Gastrocnemius medialis (tissue), 4 donors: Measurements from ENCODE around the gene NPEPL1. TPM values are rescaled to one million over a fixed set of nuclear protein-coding genes. Genes with fewer than 3 reads are reported as not detected.
"Not testable (repeated sequence)": the region's sequence is repeated elsewhere in the genome, so short reads cannot be mapped to it uniquely, and the experiment has no call there.

Source experiments
- ATAC-seq, 2 donors: fragments of 150-250 bp; one replicate each; pipeline ENCODE4 v1.9.1; 2016
- DNase-seq, 2 donors: peaks; one replicate each; pipeline ENCODE4 v3.0.0-alpha.2; 2019
- H3K27ac ChIP-seq, 4 donors: fragments of 200-600 bp; sonication (generic); 1 replicate in 1 of 4; 2 replicates in 3 of 4; pipeline ENCODE4 v1.5.1; 2016 to 2018; ENCODE audit warnings: mild to moderate bottlenecking in 2 of 4, moderate library complexity in 1 of 4
- H3K27me3 ChIP-seq, 3 donors: fragments of 200-600 bp; sonication (generic) in 2 of 3; 1 replicate in 1 of 3; 2 replicates in 2 of 3; pipeline versions ENCODE4 v1.5.1 to v1.6.0; 2016 to 2019; ENCODE audit warnings: mild to moderate bottlenecking in 1 of 3, moderate library complexity in 1 of 3
- H3K36me3 ChIP-seq, 2 donors: fragments of 200-600 bp; sonication (generic) in 1 of 2; one replicate each; pipeline ENCODE4 v1.5.1; 2017 to 2018
- H3K4me1 ChIP-seq, 2 donors: fragments of 200-600 bp; sonication (generic) in 1 of 2; one replicate each; pipeline ENCODE4 v1.5.1; 2016 to 2017; ENCODE audit warnings: mild to moderate bottlenecking in 2 of 2
- H3K4me3 ChIP-seq, 4 donors: fragments of 200-600 bp; sonication (generic) in 3 of 4; 1 replicate in 1 of 4; 2 replicates in 3 of 4; pipeline ENCODE4 v1.5.1; 2016 to 2019; ENCODE audit warnings: mild to moderate bottlenecking in 2 of 4
- H3K9me3 ChIP-seq, 3 donors: fragments of 200-600 bp; sonication (generic) in 2 of 3; 1 replicate in 1 of 3; 2 replicates in 2 of 3; pipeline ENCODE4 v1.5.1; 2016 to 2019
- CTCF ChIP-seq, 5 experiments: fragments of 450-650 bp in 3 of 5; fragments of 200-600 bp in 2 of 5; sonication (generic) in 2 of 5; IDR thresholded peaks in 4 of 5; conservative IDR thresholded peaks in 1 of 5; 1 replicate in 4 of 5; 2 replicates in 1 of 5; pipeline ENCODE4 v1.5.1; 2016 to 2019; ENCODE audit warnings: antibody characterized with exemption in 5 of 5, mild to moderate bottlenecking in 3 of 5, moderate library complexity in 3 of 5
- POLR2A ChIP-seq, 2 donors: fragments of 450-650 bp; IDR thresholded peaks; one replicate each; pipeline ENCODE4 v1.6.1; 2017; ENCODE audit warnings: antibody characterized with exemption in 2 of 2, mild to moderate bottlenecking in 2 of 2, moderate library complexity in 2 of 2
- in situ Hi-C, 4 donors: fragments of 200-750 bp; cut with MboI; loops; one replicate each; pipeline versions ENCODE4 v1.15.0 to v1.8.0; 2017; ENCODE audit warnings: low sequenced_read_pairs in 4 of 4
- intact Hi-C: fragments of 100-400 bp; cut with DNase I; formaldehyde crosslinking; loops from one replicate; pipeline ENCODE4 v1.15.1; 2023; ENCODE audit warnings: low total_unique reads
- total RNA-seq, 4 donors: library from RNA; depleted of rRNA; stranded (reverse); fragments of >200 nt; gene quantifications; one replicate each; pipeline versions ENCODE4 v1.1.0 to v1.2.3, GENCODE V29; 2016

NPEPL1 gene
- total RNA-seq, 4 donors from 2014 or later = 18.1 to 51.5 (median 34.3) TPM

GRCh38 chr20:58755062-58755697, 62.6 kb downstream of the NPEPL1 start:
- intact Hi-C loops = no loop called here
- no peak for DNase-seq
- H3K27me3 ChIP-seq = no peaks in the 10 kb centered on the region
- no peak for ATAC-seq
- H3K9me3 ChIP-seq = no peaks in the 10 kb centered on the region
- TF ChIP-seq POLR2A (IDR thresholded peaks at IDR 0.05) = no peak
- no peaks in the 10 kb centered on the region for H3K4me1 ChIP-seq
- H3K4me3 ChIP-seq = no peak overlapping the region
- no peaks in the 10 kb centered on the region for H3K36me3 ChIP-seq
- H3K27ac ChIP-seq = no peak overlapping the region
- in situ Hi-C loops = no loop called here

- TF ChIP-seq POLR2A (IDR thresholded peaks at IDR 0.05) (no peak), CTCF (IDR thresholded peaks at IDR 0.05 in 4 of 5, conservative IDR thresholded peaks at IDR 0.05 in 1 of 5) (no peak)
- Histone ChIP-seq H3K27me3 (no peaks in the 10 kb centered on the region), H3K4me3 (no peak overlapping the region), H3K36me3 (no peaks in the 10 kb centered on the region), H3K4me1 (no peaks in the 10 kb centered on the region), H3K27ac (no peak overlapping the region), H3K9me3 (no peaks in the 10 kb centered on the region)
- no peak for ATAC-seq
- in situ Hi-C loops = no loop called here
- no peak for DNase-seq
- intact Hi-C loops = no loop called here
Measured at GRCh38 chr20:58755766-58756449, 63.3 kb downstream of the NPEPL1 start.

GRCh38 chr20:58756450-58756775, 63.8 kb downstream of the NPEPL1 start:
- Histone ChIP-seq H3K4me1 (no peaks in the 10 kb centered on the region), H3K4me3 (no peak overlapping the region), H3K9me3 (no peaks in the 10 kb centered on the region), H3K36me3 (no peaks in the 10 kb centered on the region), H3K27ac (no peak overlapping the region), H3K27me3 (no peaks in the 10 kb centered on the region)
- intact Hi-C loops = no loop called here
- in situ Hi-C loops = no loop called here
- TF ChIP-seq POLR2A (IDR thresholded peaks at IDR 0.05) = no peak
- TF ChIP-seq CTCF (IDR thresholded peaks at IDR 0.05 in 4 of 5, conservative IDR thresholded peaks at IDR 0.05 in 1 of 5) = no peak
- DNase-seq = no peak
- no peak for ATAC-seq

DNA sequence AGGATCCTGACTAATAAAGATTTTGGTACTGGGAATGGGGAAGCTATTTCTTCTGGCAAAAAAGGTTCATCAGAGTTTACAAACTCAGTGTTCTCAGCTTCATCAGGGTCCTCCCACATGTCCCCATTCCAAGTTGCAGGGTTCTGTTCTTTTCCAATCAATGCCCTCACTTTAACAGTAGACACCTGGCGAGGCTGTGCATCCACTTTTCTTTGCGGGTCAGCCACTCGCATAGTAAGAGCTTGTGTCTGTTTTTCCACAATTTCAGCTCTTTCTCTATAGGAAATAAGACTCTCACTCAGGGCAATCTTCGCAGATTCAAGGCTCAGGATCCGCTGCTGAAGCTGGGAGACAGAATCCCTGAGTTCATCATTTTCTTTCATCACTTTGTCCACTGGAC, 65.0 kb downstream of the NPEPL1 start:
- H3K9me3 ChIP-seq, DNase-seq, H3K4me3 ChIP-seq, ATAC-seq, H3K27me3 ChIP-seq, H3K36me3 ChIP-seq, H3K4me1 ChIP-seq, intact Hi-C loops, H3K27ac ChIP-seq, in situ Hi-C loops: not testable (repeated sequence)

- DNase-seq = no peak
- Histone ChIP-seq H3K9me3 (no peaks in the 10 kb centered on the region), H3K27ac (no peak overlapping the region), H3K4me1 (no peaks in the 10 kb centered on the region), H3K36me3 (no peaks in the 10 kb centered on the region), H3K27me3 (peaks cover 0 to 5% (median 0%) of the 10 kb centered on the region in 3 donors), H3K4me3 (no peak overlapping the region)
- no peak for ATAC-seq
- intact Hi-C loops = no loop called here
- TF ChIP-seq POLR2A (IDR thresholded peaks at IDR 0.05) (no peak), CTCF (IDR thresholded peaks at IDR 0.05 in 4 of 5, conservative IDR thresholded peaks at IDR 0.05 in 1 of 5) (no peak)
- in situ Hi-C loops = no loop called here
Measured at GRCh38 chr20:58759947-58760346, 67.3 kb downstream of the NPEPL1 start.
